HepG2 (cell line): ENCODE results near the gene EXPH5. TPM values are rescaled to one million over a fixed set of nuclear protein-coding genes. Genes with fewer than 3 reads are reported as not detected.

Experiments used
- ADNP ChIP-seq: sonication (generic); formaldehyde crosslinking; IDR thresholded peaks from 2 replicates; pipeline ENCODE4 v1.4.0; 2020; ENCODE audit warnings: missing genetic modification reagents
- GFI1 ChIP-seq: sonication (generic); formaldehyde crosslinking; IDR thresholded peaks from 2 replicates; pipeline ENCODE4 v1.5.0; 2020; ENCODE audit warnings: missing genetic modification reagents, mild to moderate bottlenecking, borderline replicate concordance
- HNF4G ChIP-seq, 2 experiments: sonication (generic) in 1 of 2; formaldehyde crosslinking in 1 of 2; IDR thresholded peaks; 2 replicates each; pipeline versions ENCODE4 v1.4.0 to v1.6.1; 2011 to 2020; ENCODE audit warnings: borderline replicate concordance in 2 of 2, low read depth in 2 of 2, mild to moderate bottlenecking in 2 of 2, low read length in 1 of 2, missing genetic modification reagents in 1 of 2, moderate library complexity in 1 of 2
- HOXA5 ChIP-seq: sonication (generic); formaldehyde crosslinking; IDR thresholded peaks from 2 replicates; pipeline ENCODE4 v1.4.0; 2020; ENCODE audit warnings: missing genetic modification reagents
- ISX ChIP-seq: sonication (generic); formaldehyde crosslinking; conservative IDR thresholded peaks from 2 replicates; pipeline ENCODE4 v1.5.0; 2020; ENCODE audit warnings: missing genetic modification reagents
- MBNL3 ChIP-seq: fragments of 250-450 bp; sonication (Bioruptor Pico); conservative IDR thresholded peaks from 2 replicates; pipeline ENCODE4 v1.8.0; 2022; ENCODE audit warnings: mild to moderate bottlenecking, inconsistent platforms
- MEF2D ChIP-seq: sonication (generic); formaldehyde crosslinking; IDR thresholded peaks from 2 replicates; pipeline ENCODE4 v1.5.1; 2020; ENCODE audit warnings: mild to moderate bottlenecking, missing genetic modification reagents
- NFKBIZ ChIP-seq: IDR thresholded peaks from 2 replicates; pipeline ENCODE4 v1.6.1; 2018; ENCODE audit warnings: missing genetic modification reagents, missing compliant biosample characterization
- NR0B2 ChIP-seq: sonication (generic); formaldehyde crosslinking; IDR thresholded peaks from 2 replicates; pipeline ENCODE4 v1.4.0; 2020; ENCODE audit warnings: mild to moderate bottlenecking, missing genetic modification reagents
- PHB2 ChIP-seq: fragments of 450-650 bp; IDR thresholded peaks from 2 replicates; pipeline ENCODE4 v1.6.1; 2018; ENCODE audit not compliant: partially characterized antibody
- STAT6 ChIP-seq: sonication (generic); formaldehyde crosslinking; IDR thresholded peaks from 2 replicates; pipeline ENCODE4 v1.4.0; 2020; ENCODE audit warnings: missing genetic modification reagents, mild to moderate bottlenecking, borderline replicate concordance
- TARDBP ChIP-seq: sonication (generic); formaldehyde crosslinking; IDR thresholded peaks from 2 replicates; pipeline ENCODE4 v1.8.0; 2022; ENCODE audit warnings: mild to moderate bottlenecking, missing genetic modification reagents
- TBL1XR1 ChIP-seq: fragments of 150-350 bp; IDR thresholded peaks from 2 replicates; pipeline ENCODE4 v1.6.1; 2014; ENCODE audit warnings: borderline replicate concordance, low read length; ENCODE audit not compliant: partially characterized antibody
- TFDP1 ChIP-seq: IDR thresholded peaks from 2 replicates; pipeline ENCODE4 v1.6.1; 2016; ENCODE audit warnings: missing compliant biosample characterization, missing genetic modification reagents, borderline replicate concordance
- ZFY ChIP-seq: sonication (generic); formaldehyde crosslinking; IDR thresholded peaks from 2 replicates; pipeline ENCODE4 v1.4.0; 2020; ENCODE audit warnings: missing genetic modification reagents
- ZNF180 ChIP-seq: sonication (generic); formaldehyde crosslinking; IDR thresholded peaks from 2 replicates; pipeline ENCODE4 v1.4.0; 2020; ENCODE audit warnings: low read depth, missing genetic modification reagents, borderline replicate concordance
- ZNF263 ChIP-seq: sonication (generic); formaldehyde crosslinking; IDR thresholded peaks from 2 replicates; pipeline ENCODE4 v1.4.0; 2020; ENCODE audit warnings: missing genetic modification reagents
- ZNF567 ChIP-seq: sonication (generic); formaldehyde crosslinking; IDR thresholded peaks from 2 replicates; pipeline ENCODE4 v1.8.1; 2023; ENCODE audit warnings: mild to moderate bottlenecking, missing genetic modification reagents, borderline replicate concordance
- ZNF710 ChIP-seq: sonication (generic); formaldehyde crosslinking; IDR thresholded peaks from 2 replicates; pipeline ENCODE4 v1.5.0; 2020; ENCODE audit warnings: mild to moderate bottlenecking, missing genetic modification reagents, borderline replicate concordance
- ZNF879 ChIP-seq: sonication (generic); formaldehyde crosslinking; IDR thresholded peaks from 2 replicates; pipeline ENCODE4 v1.8.1; 2023; ENCODE audit warnings: missing genetic modification reagents
- polyA plus RNA-seq, 8 experiments: library from polyadenylated mRNA; depleted of rRNA in 3 of 8; stranded (reverse) in 7 of 8; unstranded in 1 of 8; fragments of >200 nt; fragmentation: Illumina TruSeq in 4 of 8; extraction: Trizol in 4 of 8; gene quantifications; 2 replicates each; pipeline versions ENCODE4 v1.2.1 to v1.2.3, GENCODE V29; 2011 to 2016; ENCODE audit warnings: low read depth in 4 of 8, missing spikeins in 1 of 8, mixed read lengths in 1 of 8; ENCODE audit not compliant: insufficient read depth in 1 of 8
- total RNA-seq, 5 experiments: library from RNA; depleted of rRNA; stranded (reverse); fragments of >200 nt; fragmentation: Illumina TruSeq; extraction: Trizol; gene quantifications; 2 replicates each; pipeline ENCODE4 v1.2.3, GENCODE V29; 2016; ENCODE audit warnings: low read depth in 1 of 5

EXPH5 gene
- total and polyA plus RNA-seq, 2 of the 13 experiments (the other 11 are each of a cell fraction or from before 2014, with no cell fraction given): under 0.01 to 0.02 TPM

GRCh38 chr11:108498046-108498815 lies 95.3 kb downstream of the EXPH5 start, which contains the start of gene POGLUT3 (continued):
- TF ChIP-seq ZFY (CRISPR knock-in tag) (peak; percentile 82), PHB2 (no peak), ZNF710 (CRISPR knock-in tag) (0 out of 2 replicates have a peak, but pooled peaks have one; percentile 15), NR0B2 (CRISPR knock-in tag) (no peak; the same call in 1 of the 2 replicates), MEF2D (CRISPR knock-in tag) (no peak), ZNF567 (CRISPR knock-in tag) (no peak), TBL1XR1 (no peak), NFKBIZ (CRISPR knock-in tag) (no peak), ZNF180 (CRISPR knock-in tag) (no peak), STAT6 (CRISPR knock-in tag) (no peak), ZNF879 (CRISPR knock-in tag) (no peak), GFI1 (CRISPR knock-in tag) (peak; percentile 58; the same call in 1 of the 2 replicates), ZNF263 (peak; percentile 56; the same call in 1 of the 2 replicates), ADNP (no peak), HNF4G (IDR thresholded peaks at IDR 0.05; ENCODE audit: borderline replicate concordance, low read depth, low read length) (no peak), HNF4G (CRISPR knock-in tag; IDR thresholded peaks at IDR 0.05; ENCODE audit: borderline replicate concordance, low read depth) (peak; percentile 10; the same call in 1 of the 2 replicates), TARDBP (CRISPR knock-in tag) (0 out of 2 replicates have a peak, but pooled peaks have one; percentile 40), HOXA5 (CRISPR knock-in tag) (0 out of 2 replicates have a peak, but pooled peaks have one; percentile 50), ISX (no peak), TFDP1 (CRISPR knock-in tag) (peak; percentile 97), MBNL3 (no peak)
